Stimulated activated CD4-positive, alpha-beta T cell treated with anti-CD3 and anti-CD28 coated beads, Interleukin-12 subunit alpha, Interleukin-12 subunit beta, amount 100 ng/mL, for 48 hours (primary cell): ENCODE results near the gene NXF3.
"Not testable (repeated sequence)": the region's sequence is repeated elsewhere in the genome, so short reads cannot be mapped to it uniquely, and the experiment has no call there.

Experiments
- DNase-seq, 3 donors: peaks; one replicate each; pipeline ENCODE4 v3.0.0-alpha.2; 2020; ENCODE audit warnings: low read depth in 2 of 3, low spot score in 1 of 3

Gene NXF3

DNA sequence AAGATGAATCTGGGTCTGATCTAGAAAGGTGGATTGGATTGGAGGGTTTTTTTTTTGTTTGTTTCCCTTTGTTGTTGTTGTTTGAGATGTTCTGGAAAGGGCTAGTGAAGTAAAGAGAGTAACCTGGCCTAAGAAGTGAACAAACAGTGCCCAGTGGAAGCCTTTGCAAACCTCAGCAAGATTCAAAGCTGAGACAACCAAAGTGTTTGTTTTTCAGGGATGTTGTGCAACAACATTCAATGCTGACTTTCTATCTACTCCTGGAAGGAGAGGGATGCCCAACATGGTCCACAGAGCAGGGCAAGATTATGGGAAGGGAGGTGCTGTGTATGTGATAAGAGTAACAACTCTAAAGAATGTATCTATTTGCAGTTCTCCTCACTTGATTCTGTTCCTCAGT is 40.3 kb downstream of the NXF3 start:
- no peak for DNase-seq

DNA sequence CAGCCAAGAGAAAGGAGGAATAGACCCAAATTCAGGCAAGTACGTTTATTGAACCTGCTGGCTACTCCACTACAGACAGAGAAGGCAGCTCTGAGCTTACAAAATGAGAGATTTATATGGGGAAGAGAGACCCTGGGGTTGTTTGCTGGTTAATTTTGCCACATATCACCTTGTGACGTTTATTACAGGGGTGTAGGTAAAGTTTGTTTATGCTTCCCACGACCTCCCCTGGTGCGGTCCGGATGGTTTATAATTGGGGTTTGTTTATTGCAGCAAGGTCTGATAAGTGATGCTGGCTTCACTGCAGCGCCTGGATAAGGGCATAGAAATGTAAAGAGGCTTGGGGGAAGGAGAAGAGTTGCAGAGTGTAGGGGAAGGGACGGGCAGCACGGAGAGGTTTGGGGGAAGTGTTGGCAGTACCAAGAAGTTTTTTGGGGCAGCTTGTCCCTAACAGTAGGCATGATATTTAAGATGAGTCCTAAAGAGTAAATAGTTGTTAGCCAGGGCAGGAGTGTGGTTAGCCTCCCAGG is 41.6 kb downstream of the NXF3 start:
- DNase-seq: no peak

DNA sequence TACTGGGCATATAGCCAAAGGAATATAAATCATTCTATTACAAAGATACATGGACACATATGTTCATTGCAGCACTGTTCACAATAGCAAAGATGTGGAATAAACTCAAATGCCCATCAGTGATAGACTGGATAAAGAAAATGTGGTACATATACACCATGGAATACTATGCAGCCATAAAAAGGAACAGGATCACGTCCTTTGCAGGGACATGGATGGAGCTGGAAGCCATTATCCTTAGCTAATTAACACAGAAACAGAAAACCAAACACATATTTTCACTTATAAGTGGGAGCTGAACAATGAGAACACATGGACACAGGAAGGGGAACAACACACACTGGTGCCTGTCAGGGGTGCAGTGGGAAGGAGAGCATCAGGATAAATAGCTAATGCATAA is 59.6 kb downstream of the NXF3 start:
- DNase-seq: not testable (repeated sequence)
